ENCODE results near the gene GALNT18.

The GALNT18 gene

DNA sequence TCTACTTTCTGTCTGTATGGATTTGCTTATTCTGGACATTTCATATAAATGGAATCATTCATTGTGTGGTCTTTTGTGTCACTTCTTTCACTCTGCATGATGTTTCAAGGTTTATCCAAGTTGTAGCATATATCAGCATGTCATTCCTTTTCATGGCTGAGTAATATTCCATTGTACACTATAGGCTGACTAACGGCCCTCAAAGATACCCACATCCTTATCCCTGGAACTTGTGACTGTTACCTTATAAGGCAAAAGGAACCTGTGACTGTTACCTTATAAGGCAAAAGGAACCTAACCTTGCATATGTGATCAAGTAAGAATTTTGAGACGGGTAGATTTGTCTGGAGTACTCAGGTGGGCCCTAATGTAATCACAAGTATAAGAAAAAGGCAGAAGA, 380.5 kb downstream of the GALNT18 start:
- no peak for DNase-seq (ENCODE audit: low read depth in 3 of 3)

DNA sequence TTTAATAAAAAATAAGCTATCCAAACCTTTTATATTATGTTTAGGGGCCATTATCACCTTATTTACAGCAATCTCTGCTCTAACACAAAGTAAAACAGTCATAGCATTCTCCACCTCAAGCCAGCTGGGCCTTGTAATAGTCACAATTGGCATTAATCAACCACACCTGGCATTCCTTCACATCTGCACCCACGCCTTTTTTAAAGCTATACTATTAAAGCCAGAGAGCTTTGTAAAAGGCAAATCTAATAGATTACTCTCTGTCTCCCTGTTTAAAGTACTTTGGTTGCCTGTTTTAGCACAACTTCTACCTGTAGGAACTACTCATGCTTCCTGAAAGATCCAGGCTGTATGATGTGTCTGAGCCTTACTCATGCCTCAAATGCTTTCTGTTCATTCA, 381.8 kb downstream of the GALNT18 start:
- DNase-seq (ENCODE audit: low read depth in 3 of 3) = no peak

DNA sequence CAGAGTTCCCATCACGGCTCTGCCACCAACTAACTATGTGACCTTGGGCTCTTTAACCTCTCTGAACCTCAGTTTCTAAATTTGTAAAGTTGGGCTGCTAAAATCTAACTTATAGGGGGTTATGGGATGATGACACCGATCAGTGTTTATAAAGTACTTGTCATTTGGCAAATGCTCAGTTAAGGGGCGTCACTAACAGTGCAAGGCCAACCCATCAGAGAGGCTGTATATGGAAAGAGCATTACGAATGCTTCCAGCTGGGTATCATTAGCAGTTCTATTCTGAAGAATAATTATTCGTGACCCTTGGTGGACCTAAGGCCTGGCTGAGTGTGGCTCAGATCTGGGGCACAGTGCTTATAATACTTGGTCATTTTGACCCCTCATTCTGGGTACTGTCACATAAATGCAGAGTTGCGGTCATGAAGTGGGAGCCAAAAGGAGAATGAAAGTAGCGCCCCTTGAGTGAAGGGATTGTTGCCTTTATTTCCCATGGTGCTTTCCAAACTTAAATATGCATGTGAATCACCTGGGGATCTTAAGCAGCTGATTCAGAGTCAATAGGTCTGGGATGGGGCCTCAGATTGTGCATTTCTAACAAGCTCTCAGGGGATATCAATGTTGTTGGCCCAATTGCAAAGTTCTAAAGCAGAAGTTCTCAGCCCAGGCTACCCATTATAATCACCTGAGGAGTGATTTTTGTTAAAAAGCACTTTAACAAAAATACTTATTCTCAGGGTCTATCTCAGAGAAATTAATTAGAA, 384.6 kb downstream of the GALNT18 start:
- DNase-seq (ENCODE audit: low read depth in 3 of 3) = no peak

DNA sequence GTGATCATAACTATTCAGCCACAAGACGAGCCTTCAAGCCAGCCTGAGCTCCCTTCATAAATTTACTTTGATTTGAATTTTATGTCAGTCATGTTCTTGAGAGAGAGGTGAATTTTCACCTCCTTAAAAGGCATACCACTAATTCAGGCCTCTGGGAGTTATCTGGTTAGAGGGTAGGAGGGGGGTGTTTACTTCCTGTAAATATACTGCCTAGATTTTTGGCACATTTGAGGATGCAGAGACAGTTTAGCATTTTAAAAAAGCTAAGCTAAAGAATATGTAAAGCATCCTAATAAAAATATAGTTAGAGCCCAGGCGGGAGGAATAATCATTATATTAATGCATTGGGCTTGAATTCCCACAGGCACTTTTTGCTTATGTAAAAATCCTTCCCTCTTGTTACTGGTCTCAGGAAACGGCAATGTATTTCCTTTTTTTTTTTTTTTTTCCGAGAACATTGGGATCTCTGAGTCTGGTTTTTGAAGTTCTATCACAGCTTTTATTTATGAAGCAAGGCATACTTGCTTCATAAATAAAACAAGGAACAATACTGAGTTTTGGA, 385.2 kb downstream of the GALNT18 start:
- DNase-seq (ENCODE audit: low read depth in 3 of 3) = no peak

DNA sequence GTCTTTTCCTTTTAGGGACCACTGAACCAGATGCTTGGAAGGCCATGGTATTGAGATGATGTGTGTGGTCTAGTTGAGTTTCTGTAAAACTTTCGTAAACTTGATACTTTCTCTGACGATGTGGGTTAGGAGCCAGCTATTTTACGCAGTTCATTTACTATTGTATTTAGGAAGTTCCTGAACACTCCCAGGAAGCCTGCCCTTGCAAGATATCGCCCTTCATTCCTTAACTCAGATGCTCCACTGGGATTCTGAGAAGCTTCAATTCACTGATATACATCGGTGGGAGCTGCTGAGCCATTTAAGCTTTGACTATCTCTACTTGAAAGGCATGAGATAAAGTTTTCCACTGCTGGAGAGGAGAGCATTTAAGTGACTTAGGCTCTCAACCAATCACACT, 390.0 kb downstream of the GALNT18 start:
- DNase-seq (ENCODE audit: low read depth in 3 of 3) = no peak

DNA sequence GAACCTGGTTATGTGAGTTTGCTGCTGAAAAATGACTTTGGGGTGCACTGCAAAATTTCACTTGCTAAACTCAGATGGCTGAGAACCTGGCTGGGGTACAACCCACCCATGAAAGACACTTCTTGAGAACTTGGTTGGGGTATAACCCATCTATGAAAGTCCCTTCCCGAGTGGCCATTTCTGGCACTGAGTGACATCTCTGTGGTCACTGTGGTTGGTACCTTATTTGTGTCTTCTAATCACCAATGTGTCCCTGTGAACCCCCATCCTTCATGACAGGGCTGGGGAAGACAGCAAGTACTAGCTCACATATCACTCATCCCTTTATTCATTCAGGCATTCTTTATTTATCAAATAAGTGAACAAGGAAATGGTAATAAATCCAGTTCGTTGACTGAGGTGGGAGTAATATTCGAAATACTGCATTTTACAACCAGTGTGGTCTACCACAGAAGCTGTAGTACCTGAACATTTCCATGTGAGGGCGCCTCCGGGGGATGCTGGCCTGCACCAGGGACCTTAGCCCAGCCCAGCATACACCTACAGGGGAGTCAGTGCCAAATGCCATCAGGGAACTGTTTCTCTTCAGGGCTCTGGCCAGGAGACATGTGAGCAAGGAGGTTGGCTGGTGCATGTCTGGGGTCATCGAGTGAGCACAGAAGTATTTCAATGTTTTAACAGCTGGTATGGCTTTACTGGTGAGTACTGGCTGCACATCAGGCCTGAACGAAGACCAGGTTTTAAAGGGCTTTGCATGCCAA, 390.8 kb downstream of the GALNT18 start:
- no peak for DNase-seq (ENCODE audit: low read depth in 3 of 3)

DNA sequence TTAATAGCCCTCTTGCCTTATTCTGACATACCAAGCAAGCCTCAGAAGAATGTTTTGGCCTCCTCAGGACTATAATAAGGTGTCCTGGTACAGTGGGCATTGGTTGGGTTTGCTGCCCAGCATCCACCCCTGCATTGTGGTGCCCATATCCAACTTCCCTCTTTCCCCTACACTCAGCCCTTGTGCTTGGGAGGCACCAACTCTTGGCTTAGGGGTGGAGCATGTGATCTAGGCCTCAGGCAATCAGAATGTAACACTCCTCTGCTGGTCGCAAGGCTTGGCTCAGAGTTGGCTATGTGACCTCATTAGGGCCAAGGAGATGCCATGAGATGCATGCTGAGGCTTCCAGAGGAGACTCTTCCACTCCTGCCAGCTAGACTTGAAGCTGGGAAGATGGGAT, 391.7 kb downstream of the GALNT18 start:
- DNase-seq (ENCODE audit: low read depth in 3 of 3) = no peak

DNA sequence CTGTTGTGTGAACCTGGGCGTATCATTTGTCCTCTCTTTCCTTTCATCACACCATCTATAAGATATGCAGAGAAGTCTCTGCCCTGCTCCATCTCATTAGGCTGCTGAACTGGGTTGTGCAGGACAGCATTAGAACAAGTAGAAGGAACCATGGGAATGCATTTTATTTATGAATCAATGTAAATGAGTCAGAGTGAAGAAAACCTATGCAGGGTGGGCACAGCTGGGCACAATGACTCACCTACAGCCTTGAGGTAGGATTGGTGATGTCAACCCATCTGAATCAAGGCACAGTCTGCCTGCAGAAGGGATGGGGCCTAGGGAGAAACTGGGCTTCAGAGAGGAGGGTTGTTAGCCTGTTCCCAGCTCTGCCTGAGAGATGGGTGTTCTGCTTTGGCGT, 392.2 kb downstream of the GALNT18 start:
- DNase-seq (ENCODE audit: low read depth in 3 of 3) = no peak

DNA sequence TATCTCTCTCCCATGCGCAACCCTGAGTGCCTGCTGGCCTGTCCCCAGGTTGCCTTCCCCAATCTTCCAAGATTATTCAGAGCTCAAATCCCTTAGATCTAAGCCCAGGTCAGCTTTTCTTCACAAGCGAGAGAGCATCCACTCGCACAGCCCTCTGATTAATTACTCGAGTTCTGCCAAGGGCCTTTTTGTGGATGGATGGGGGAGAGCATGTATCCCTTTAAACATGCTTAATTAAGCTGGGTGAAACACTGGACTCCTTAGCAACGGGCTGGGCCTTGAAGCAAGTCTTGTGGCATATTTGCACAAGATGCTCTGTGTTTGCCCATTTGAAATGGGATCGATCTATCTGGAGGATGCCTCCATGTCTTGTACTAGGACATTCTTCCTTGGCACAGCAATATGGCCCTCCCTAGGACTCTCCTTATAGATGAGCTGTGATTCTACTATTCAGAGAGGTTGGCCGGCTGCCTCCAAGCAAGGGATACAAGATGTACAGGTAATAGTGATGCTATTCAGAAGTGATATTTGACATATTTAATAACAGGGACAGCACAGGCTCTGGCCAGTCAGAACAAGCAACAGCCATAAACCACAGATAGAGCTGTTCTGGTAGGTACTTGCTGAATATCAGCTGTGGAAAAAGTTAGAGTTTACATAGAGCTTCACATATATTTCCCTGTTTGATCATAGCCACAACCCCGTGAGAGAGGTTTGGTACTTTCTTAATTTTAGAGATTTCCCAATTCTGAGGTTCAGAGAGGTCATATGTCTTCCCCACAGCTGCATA, 394.3 kb downstream of the GALNT18 start:
- no peak for DNase-seq (ENCODE audit: low read depth in 3 of 3)

Data from stimulated activated CD4-positive, alpha-beta T cell treated with anti-CD3 and anti-CD28 coated beads, TNF-alpha, amount 100 ng/mL, for 4 hours (primary cell).